GM19467 (cell line): ENCODE data around the gene MNDA.

Source experiments
- ATAC-seq: cut with Tn5 transposase; IDR thresholded peaks from one replicate; pipeline ENCODE4 v1.9.1; 2021; ENCODE audit warnings: mild to moderate bottlenecking, moderate library complexity; ENCODE audit not compliant: unreplicated experiment

Gene MNDA

DNA sequence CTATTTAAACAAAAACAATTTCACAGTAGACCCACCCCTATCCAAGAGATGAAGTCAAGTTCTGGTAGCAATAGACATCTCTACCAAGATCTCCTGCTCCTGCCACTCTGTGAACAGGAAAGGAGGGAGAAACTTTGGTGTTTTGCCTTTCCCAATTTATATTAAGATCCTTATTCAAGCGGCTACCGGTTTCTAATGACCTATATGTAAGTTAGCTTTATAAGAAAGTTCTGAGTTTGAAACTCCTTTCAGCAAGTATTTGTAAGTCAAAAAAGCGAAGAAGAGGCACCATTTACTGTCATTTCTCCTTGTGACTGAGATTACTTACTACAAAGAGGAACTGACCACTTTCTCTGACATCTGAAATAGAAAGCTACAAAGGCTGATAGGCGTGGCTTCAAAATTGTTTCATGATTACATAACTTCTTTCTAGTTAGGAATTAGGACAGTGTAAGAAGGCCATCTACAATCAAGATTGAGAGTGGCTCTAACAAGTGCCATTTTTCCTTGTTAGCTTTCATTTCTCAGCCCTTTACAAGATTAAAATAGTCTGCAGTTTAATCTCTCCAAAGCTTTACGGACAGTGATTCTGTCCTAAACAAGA is at the start of gene MNDA:
Gene MNDA, plus strand, starts transcription at position 448 of the 604 bp plus-strand sequence. CDS start 10,803 bp downstream, outside the sequence.
- ATAC-seq = peak; percentile 98

DNA sequence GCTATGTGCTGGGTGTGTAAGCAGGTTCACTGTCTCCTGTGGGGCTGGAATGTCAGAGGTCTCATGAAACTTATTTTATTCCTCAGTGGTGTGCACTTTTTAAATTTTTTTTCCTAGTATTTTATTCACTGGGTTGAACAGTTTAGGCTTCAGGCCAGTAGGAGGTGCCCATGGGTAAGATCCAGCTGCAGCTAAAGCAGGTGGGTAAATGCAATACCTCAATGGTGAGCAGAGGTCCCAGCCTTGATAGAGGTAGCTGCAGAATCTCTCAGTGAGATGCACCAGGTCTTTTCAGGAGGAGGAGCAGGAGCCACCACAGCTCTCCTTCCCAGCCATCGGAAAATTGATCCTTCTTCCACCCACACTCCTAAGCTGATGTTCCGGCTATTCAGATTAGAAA is 37.5 kb upstream of the MNDA start:
- ATAC-seq = no peak

DNA sequence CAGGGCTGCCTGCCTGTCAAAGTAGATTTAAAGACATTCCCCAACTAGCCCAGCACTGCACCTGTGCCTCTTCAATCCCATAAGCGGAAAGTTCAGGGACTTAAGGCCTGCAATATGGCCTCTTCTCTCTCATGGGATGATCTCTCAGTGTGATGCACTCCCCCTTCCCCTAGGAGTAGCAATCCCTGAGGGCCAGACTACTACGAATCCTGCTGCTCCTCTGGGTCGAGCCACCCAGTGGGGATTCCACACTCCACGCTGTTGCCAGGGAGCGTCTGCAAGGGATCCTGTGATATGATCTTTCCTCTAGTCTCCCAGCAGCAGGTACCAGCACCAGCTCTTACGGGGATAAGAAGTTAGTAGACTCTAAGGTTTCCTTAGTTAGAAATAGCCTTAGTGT is 36.9 kb upstream of the MNDA start:
- ATAC-seq = no peak

DNA sequence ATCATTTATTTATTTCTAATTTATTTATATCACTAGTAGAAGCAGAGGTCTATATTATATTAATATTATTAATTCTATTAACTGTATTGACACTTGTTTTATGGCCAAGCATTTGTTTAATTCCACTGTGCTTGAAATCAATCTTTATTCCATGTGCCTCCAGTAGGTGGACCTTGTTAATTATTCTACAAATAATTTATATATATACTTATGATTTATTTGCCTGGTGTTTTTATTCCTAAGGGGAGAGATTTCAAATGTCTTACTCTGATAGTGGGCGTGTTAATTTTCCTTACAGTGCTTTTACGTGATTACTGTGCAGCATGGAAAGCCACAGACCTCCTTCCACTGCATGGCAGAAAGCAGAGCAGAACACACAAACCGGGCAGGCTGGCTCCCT is 32.6 kb upstream of the MNDA start:
- no peak for ATAC-seq

DNA sequence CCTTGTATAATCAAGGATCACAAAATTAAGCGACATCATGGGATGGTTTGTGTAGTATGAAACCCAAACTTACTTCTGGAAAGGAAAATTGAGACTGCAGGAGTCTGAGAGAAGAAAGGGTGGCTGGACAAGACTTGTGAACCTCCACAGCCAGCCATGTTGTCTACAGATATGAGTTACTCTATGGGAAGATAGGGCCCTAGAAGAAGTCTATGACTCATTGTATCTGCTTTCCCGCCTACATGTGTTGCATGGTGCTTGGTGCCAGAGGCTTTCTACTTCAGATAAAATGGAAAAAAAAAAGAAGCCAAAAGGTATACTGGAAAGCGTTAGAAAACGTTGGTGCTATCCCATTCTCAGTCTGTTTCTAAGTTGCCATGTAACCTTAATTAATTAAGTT is 31.5 kb upstream of the MNDA start:
- ATAC-seq = no peak

DNA sequence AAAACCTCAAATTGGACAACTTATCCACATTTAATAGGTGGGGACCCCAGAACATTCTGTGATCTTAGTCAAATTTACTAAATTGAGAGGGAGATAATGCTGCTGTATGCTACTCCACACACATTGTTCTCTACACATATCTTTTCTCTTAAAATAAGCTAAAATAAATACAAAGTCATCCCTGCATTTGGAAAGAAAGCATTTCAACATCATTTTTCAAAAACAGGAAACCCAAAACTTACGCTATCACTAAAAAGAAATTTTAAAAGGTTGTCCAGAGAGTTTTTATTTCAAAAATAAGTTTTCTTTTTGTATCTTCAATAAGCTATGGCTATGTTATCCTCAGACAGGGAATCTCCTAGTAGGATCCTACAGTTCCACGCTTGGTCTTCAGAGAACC is 30.6 kb upstream of the MNDA start:
- ATAC-seq = no peak

DNA sequence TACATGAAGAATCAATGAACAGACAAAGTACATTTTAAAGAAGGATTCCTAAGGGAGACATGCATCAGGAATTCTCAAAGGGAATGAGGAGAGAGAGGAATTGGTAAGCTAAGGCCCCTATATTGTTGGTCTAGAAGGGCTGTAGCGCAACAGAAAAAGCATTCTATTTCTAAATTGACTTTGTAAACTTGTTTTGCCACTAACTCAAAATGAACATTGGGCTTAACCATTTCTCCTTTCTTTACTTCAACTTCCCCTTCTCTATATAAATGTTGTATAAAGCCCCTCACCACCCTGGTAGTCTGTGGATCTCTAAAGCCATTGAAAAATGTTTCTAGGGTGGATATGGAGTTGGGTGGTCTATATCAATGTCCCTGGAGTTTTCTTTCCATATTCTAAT is 29.8 kb upstream of the MNDA start:
- no peak for ATAC-seq

DNA sequence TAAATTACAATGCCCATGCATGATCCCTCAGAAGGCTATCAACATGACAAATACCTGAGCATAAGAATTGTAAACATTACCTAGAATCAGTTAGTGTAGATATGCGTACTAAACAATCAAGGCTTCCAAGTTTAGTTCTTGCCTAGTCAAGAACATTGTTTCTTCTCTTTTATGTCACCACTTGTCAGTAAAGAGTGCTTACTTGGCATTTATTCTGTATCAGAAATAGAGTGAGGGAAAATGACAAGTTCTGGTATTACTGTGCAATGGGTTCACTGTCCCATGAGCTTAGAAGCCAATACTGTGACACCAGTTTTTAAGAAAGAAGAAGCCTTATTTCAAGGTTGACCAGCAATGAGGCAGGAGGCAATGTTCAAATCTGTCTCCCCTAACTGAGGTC is 27.5 kb upstream of the MNDA start:
- ATAC-seq = no peak

DNA sequence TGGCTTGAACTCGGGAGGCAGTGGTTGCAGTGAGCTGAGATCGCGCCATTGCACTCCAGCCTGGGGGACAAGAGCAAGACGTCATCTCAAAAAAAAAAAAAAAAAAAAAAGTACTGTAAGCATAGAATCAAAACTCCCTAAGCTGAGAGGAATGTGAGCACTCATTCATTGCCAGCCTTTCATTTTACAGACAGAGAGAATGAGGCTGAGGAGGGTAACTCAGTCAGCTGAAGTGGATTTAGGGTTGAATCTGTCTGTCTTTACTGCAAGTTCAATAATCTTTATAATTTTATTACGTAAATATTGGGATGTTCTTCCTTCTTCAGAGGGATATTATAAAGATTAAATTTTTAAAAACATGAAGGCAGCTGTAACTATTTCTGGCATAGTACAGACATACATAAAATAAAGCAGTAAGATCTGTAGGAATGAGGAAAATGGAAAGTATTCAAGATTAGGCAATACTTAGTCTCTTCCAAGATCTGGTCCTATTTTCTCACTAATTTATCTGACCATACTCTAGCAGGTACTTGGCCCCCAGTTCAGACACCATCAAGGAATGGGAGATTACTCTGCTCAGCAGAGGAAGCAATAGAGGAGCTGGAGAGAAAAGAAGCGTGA is 24.1 kb upstream of the MNDA start:
- ATAC-seq = no peak

DNA sequence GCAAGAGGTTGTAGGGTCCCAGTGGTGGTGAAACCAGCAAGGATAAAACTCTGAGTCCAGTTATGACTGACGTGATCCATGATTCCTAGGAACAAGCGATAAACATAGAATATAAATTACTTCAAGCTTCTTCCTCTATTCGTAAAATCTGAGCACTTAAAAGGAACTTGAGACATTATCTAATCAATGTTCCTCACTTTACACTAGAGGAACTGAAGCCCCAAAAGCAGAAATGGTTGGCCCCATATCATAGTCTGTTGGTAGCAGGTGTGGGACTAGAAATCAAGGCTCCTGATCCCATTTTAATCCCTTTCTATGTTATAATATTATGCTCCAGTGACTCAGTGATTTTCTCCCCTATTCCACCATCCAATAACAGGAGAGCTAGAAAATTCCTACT is 21.9 kb upstream of the MNDA start:
- ATAC-seq = no peak

DNA sequence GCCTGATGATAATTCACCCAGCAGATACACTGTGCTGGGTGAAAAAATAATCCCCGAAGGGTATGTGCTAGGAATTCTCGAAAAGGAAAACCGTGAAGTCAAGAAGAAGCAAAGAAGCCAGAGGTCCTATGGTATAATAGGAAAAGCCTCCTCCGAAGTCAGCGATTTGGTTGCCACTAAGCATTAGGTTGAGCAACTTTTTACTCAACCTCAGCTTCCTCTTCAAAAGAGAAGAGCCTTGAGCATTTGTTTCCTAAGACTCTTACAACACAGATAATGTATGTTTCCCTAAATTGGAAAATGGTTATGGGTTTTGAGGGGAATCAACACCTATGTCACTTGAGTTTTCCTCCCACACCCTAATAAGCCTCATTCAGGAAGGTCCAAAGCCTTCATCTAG is 21.3 kb upstream of the MNDA start:
- no peak for ATAC-seq

DNA sequence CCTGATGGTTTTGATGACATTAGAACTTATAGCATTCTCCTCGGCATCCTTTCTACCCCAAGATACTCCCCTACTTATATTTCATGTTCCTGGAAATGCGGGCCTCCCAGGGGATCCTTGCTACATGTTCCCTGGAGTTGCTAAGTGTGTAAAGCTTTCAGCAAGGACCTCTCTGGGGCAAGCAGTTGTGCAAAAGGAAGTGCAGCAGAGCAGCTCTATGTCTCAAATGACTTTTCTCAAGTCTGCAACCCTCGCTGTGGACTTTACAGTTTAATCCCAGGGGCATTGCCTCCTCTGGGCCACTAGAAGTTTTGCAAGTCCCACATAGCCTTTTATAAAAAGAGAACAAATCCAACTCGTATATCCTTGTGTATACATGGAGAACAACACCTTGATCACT is 20.8 kb upstream of the MNDA start:
- ATAC-seq = no peak

DNA sequence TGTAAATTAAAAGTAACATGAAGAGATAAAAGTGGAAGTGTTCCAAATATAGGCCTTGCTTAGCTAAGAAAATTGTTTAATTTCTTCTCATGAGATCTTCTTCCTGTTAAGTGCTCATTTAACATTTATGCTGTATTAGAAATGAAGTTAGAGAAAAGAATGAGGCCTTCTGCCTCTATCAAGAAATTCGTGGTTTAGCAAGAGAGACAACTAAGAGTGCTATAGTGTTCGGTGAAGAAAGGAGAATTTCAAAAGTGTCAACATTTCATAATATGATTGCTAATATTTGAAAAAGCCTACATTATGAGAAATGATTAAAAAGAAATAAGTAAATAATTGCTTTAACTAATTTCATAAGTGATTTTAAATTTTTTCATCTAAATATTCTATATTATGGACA is 18.8 kb upstream of the MNDA start:
- ATAC-seq = no peak

DNA sequence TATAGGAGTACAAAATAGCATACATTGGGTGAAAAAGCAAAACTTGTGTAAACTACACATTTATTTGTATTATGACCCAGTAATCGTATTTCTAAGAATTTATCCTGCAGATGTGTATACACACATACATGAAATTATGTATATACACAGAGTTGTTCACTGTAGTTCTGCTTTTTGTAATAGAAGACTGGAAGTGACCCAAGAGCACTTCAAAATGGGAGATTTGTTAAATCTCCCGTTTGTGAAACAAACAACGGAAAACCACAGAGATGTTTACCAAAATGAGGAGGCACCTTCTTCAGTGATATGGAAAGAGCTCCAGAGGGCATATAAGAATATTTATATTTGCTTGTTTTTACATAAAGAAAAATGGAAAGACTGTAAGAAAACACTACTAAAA is 18.0 kb upstream of the MNDA start:
- no peak for ATAC-seq

DNA sequence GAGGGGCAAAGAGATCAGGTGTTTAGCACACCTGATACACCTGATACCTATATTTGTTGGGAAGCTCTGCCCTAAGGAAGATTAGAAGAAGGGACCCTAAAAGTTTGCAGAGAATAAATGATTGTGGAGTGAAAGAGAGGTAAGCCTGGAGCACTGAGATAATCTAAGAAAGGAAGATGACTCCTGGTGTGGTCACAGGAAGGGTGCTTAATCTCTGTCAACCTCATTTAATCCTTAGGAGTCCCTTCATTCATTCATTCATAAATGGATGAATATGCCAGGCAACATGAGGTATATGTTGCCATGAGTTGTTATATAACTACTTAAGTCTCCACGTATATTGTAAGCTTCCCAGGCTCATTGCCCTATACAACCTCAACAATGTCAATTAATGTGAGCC is 16.2 kb upstream of the MNDA start:
- ATAC-seq = no peak

DNA sequence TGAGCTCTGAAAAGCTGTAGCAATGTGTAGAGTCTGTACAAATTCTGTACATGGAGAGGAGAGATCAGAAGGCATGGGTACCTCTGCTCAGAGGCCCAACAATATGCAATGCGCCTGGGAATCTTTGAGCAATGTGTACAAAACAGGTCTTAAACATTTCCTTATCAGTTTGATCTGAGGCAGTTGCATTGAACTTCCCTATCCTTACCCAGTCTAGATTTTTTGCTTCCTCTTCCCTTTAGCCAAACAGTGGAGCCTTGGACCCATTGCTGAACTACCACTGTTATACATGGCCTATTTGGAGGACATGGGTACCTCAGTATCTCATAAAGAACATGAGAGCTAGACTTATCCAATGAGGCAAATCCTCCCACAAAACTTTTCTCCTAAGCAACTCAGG is 12.6 kb upstream of the MNDA start:
- no peak for ATAC-seq

DNA sequence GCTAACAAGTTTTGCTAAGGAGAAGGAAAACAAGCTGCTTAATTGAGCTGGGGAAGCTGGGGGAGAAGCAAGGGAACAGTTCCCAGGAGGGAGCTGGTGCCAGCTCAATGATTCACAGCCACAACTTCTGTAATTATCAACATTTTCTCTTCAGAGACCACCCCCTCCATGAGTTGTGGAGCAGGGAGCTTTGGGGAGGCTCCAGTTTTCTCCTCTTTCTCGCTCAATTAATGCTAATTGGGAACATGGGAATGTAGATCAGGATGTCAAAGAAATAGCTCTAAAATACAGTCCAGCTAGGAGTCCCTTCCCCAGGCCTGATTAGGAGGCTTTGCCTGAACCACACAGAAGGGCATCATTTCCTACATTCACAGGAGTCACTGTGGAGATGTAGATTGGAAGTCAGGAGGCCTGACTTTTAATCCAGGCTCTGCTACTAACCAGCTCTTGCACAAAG is 12.1 kb upstream of the MNDA start:
- no peak for ATAC-seq

DNA sequence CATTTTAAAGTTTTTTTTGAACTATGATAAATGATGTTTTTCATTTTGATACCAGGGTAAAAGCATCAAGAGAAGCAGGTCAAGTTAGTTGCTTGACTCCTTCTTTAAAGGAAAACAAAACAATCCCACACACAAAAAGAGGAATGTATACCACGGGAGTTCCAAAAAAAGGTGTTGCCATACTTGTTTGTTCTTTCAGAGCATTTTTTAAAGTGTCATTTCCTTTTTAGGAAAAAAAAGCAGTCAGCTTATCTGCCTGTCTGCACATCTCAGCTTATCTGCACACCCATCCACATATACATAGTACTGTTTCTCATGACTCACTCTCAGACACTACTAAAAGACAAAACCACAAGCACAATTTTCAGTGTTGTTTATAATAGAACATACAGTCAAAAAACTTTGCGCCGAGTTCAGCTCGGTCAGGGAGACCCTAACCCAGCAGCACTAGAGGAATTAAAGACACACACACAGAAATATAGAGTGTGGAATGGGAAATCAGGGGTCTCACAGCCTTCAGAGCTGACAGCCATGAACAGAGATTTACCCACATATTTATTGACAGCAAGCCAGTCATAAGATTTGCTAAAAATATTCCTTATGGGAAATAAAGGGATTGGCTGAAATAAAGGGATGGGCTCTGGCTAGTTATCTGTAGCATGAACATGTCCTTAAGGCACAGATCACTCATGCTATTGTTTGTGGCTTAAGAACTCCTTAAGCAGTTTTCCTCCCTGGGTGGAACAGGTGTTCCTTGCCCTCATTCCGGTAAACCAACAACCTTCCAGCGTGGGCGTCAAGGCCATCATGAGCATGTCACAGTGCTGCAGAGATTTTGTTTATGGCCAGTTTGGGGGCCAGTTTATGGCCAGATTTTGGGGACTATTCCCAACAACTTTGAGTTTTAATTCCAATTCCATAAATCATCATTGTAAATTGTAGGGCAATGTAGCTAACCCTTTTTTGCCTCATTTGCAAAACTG is 11.4 kb upstream of the MNDA start:
- ATAC-seq = no peak

DNA sequence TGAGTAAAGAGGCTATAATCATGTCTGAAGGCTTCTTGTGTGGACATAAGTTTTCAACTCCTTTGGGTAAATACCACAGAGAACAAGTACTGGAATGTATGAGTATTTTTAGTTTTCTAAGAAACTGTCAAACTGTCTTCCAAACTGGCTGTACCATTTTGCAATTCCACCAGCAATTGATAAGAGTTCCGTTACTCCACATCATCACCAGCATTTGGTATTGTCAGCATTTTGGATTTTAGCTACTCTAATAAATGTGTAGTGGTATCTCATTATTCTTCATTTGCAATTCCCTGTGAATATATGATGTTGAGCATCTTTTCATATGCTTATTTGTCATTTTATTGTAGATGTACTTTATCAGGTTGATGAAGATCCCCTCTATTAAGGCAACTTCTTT is 9.4 kb upstream of the MNDA start:
- ATAC-seq = no peak

DNA sequence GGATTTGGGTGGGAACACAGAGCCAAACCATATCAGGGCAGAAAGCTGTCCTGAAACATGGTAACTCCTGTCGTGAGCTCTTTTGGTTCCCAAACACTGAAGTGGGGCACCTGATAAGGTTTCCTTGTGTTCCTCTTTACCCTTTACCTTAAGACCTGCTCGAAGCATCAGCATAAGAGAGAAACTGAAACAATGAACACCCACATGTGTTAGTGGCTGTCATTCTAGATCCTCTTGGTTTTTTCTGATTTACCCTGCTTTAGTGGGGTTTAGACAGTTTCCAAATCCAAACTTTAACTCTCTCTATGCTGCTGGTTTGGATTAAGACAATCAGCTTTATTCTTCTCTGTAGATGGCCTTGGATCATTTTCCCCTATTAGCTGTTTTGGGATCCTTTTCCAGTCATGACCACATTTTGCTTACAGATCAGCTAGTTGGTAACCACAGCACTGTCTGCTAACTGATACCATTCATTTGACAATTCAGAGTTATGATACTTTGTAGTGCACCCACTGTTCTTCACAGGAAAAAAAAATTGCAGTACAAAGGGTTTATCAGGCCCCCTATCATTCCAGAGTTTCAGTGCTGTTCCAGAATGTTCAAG is 975 bp upstream of the MNDA start:
- ATAC-seq = peak; percentile 40

DNA sequence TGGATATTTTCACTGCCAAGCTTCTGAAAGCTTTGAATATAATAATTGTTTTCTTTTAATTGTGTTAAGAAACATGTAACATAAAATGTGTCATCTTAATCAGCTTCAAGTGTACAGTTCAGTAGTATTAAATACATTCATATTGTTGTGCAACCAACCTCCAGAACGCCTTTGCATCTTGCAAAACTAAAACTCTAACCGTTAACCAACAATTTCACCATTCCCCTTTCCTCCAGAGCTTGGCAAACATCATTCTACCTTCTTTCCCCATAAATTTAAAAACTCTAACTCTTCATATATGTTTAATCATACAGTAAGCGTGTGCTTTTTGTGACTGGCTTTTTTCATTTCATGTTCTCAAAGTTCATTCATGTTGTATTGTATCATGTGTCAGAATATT is 2.1 kb downstream of the MNDA start:
- no peak for ATAC-seq
